SK-N-SH (cell line): ENCODE results near the gene CCDC89.

Experiments used
- CHD2 ChIP-seq: fragments of 150-350 bp; IDR thresholded peaks from 2 replicates; pipeline ENCODE4 v1.6.1; 2018; ENCODE audit warnings: low read length; ENCODE audit not compliant: partially characterized antibody
- POLR2AphosphoS5 ChIP-seq: IDR thresholded peaks from 2 replicates; pipeline ENCODE4 v1.6.1; 2012; ENCODE audit warnings: low read depth, low read length
- RAD21 ChIP-seq: IDR thresholded peaks from 2 replicates; pipeline ENCODE4 v1.6.1; 2012; ENCODE audit warnings: mild to moderate bottlenecking, low read length
- RFX5 ChIP-seq: IDR thresholded peaks from 2 replicates; pipeline ENCODE4 v1.6.1; 2012; ENCODE audit warnings: mild to moderate bottlenecking, improper control_type of control experiment, low read length
- RXRA ChIP-seq: IDR thresholded peaks from 2 replicates; pipeline ENCODE4 v1.4.0; 2012; ENCODE audit warnings: low read depth, mild to moderate bottlenecking, borderline replicate concordance
- SIN3A ChIP-seq: IDR thresholded peaks from 2 replicates; pipeline ENCODE4 v1.6.1; 2012; ENCODE audit warnings: low read depth, mild to moderate bottlenecking, low read length, moderate library complexity, borderline replicate concordance
- SMC3 ChIP-seq: IDR thresholded peaks from 2 replicates; pipeline ENCODE4 v1.6.1; 2012; ENCODE audit warnings: low read depth, low read length, improper control_type of control experiment
- TAF1 ChIP-seq: IDR thresholded peaks from 2 replicates; pipeline ENCODE4 v1.6.1; 2012; ENCODE audit warnings: low read depth, mild to moderate bottlenecking, low read length, moderate library complexity, borderline replicate concordance
- TF ChIP-seq, protein P1 (sequence below): fragments of 200-600 bp; sonication (generic); IDR thresholded peaks from 2 replicates; pipeline ENCODE4 v1.6.1; 2017; ENCODE audit warnings: antibody characterized with exemption, mild to moderate bottlenecking, moderate library complexity
- TF ChIP-seq, protein P2 (sequence below): fragments of 150-350 bp; IDR thresholded peaks from 2 replicates; pipeline ENCODE4 v1.6.1; 2017; ENCODE audit warnings: antibody characterized with exemption, low read length, low read depth, borderline replicate concordance
- TF ChIP-seq, protein P3 (sequence below): IDR thresholded peaks from 2 replicates; pipeline ENCODE4 v1.4.0; 2012; ENCODE audit warnings: low read depth, borderline replicate concordance
- TF ChIP-seq, protein P4 (sequence below): IDR thresholded peaks from 2 replicates; pipeline ENCODE4 v1.4.0; 2012; ENCODE audit warnings: low read depth
- TF ChIP-seq, protein P5 (sequence below): IDR thresholded peaks from 2 replicates; pipeline ENCODE4 v1.4.0; 2012; ENCODE audit warnings: low read depth, borderline replicate concordance

DNA sequence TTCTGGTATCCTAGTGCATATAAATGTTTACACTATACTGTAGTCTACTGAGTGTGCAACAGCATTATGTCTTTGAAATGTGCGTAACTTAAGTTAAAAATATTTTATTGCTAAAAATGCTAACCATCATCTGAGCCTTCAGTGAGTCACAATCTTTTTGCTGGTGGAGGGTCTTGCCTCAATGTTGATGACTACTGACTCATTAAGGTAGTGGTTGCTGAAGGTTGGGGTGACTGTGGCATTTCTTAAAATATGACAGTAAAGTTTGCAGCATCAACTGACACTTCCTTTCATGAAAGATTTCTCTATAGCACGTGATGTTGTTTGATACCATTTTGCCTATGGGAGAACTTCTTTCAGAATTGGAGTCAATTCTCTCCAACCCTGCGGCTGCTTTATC, 12.6 kb downstream of the CCDC89 start:
- TF ChIP-seq, protein P1, sequence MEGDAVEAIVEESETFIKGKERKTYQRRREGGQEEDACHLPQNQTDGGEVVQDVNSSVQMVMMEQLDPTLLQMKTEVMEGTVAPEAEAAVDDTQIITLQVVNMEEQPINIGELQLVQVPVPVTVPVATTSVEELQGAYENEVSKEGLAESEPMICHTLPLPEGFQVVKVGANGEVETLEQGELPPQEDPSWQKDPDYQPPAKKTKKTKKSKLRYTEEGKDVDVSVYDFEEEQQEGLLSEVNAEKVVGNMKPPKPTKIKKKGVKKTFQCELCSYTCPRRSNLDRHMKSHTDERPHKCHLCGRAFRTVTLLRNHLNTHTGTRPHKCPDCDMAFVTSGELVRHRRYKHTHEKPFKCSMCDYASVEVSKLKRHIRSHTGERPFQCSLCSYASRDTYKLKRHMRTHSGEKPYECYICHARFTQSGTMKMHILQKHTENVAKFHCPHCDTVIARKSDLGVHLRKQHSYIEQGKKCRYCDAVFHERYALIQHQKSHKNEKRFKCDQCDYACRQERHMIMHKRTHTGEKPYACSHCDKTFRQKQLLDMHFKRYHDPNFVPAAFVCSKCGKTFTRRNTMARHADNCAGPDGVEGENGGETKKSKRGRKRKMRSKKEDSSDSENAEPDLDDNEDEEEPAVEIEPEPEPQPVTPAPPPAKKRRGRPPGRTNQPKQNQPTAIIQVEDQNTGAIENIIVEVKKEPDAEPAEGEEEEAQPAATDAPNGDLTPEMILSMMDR: no peak
- TF ChIP-seq RXRA: no peak
- TF ChIP-seq SMC3: no peak
- no peak for TF ChIP-seq POLR2AphosphoS5
- no peak for TF ChIP-seq TAF1
- no peak for TF ChIP-seq RFX5
- TF ChIP-seq, protein P2, sequence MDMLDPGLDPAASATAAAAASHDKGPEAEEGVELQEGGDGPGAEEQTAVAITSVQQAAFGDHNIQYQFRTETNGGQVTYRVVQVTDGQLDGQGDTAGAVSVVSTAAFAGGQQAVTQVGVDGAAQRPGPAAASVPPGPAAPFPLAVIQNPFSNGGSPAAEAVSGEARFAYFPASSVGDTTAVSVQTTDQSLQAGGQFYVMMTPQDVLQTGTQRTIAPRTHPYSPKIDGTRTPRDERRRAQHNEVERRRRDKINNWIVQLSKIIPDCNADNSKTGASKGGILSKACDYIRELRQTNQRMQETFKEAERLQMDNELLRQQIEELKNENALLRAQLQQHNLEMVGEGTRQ: no peak
- TF ChIP-seq, protein P3, sequence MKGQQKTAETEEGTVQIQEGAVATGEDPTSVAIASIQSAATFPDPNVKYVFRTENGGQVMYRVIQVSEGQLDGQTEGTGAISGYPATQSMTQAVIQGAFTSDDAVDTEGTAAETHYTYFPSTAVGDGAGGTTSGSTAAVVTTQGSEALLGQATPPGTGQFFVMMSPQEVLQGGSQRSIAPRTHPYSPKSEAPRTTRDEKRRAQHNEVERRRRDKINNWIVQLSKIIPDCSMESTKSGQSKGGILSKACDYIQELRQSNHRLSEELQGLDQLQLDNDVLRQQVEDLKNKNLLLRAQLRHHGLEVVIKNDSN: no peak
- TF ChIP-seq, protein P4, sequence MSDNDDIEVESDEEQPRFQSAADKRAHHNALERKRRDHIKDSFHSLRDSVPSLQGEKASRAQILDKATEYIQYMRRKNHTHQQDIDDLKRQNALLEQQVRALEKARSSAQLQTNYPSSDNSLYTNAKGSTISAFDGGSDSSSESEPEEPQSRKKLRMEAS: no peak
- TF ChIP-seq CHD2: no peak
- TF ChIP-seq, protein P5, sequence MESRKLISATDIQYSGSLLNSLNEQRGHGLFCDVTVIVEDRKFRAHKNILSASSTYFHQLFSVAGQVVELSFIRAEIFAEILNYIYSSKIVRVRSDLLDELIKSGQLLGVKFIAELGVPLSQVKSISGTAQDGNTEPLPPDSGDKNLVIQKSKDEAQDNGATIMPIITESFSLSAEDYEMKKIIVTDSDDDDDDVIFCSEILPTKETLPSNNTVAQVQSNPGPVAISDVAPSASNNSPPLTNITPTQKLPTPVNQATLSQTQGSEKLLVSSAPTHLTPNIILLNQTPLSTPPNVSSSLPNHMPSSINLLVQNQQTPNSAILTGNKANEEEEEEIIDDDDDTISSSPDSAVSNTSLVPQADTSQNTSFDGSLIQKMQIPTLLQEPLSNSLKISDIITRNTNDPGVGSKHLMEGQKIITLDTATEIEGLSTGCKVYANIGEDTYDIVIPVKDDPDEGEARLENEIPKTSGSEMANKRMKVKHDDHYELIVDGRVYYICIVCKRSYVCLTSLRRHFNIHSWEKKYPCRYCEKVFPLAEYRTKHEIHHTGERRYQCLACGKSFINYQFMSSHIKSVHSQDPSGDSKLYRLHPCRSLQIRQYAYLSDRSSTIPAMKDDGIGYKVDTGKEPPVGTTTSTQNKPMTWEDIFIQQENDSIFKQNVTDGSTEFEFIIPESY: no peak
- TF ChIP-seq SIN3A: no peak
- TF ChIP-seq RAD21: no peak
